BE2C (cell line): ENCODE measurements around the gene PROC.

Source experiments
- DNase-seq: peaks from one replicate; pipeline ENCODE4 v3.0.0-alpha.2; 2020
- H3K27me3 ChIP-seq: fragments of 250-450 bp; sonication (Bioruptor Pico); 2 replicates; pipeline ENCODE4 v1.5.1; 2020; ENCODE audit warnings: mild to moderate bottlenecking
- H3K36me3 ChIP-seq: fragments of 250-450 bp; sonication (Bioruptor Pico); 2 replicates; pipeline ENCODE4 v1.5.1; 2020; ENCODE audit warnings: mild to moderate bottlenecking
- H3K4me1 ChIP-seq: fragments of 250-450 bp; sonication (Bioruptor Pico); 2 replicates; pipeline ENCODE4 v1.5.1; 2020
- H3K4me3 ChIP-seq: 2 replicates; pipeline ENCODE4 v1.5.1; 2011; ENCODE audit warnings: low read depth, low read length
- H3K9me3 ChIP-seq: fragments of 250-450 bp; sonication (Bioruptor Pico); 2 replicates; pipeline ENCODE4 v1.5.1; 2020
- CTCF ChIP-seq: IDR thresholded peaks from 2 replicates; pipeline ENCODE4 v1.5.1; 2012; ENCODE audit warnings: mild to moderate bottlenecking, low read depth, low read length

Gene PROC

DNA sequence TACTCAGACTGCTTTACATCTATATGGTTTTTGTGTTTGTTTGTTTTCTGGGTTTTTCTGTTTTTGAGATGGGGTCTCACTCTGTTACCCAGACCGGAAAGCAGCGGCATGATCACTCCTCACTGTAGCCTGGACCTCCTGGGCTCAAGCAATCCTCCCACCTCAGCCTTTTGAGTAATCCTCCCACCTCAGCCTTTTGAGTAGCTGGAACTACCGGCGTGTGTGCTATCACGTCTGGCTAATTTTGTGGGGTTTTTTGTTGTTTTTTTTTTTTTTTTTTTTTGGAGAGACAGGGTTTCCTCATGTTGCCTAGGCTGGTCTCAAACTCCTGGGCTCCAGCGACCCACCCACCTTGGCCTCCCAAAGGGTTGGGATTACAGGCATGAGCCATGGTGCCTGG lies 39.5 kb upstream of the PROC start:
- H3K9me3 ChIP-seq, result no peaks in the 10 kb centered on the region
- TF ChIP-seq CTCF, result no peak

GRCh38 chr2:127379712-127380355 lies 38.4 kb upstream of the PROC start:
- TF ChIP-seq CTCF, result no peak
- Histone ChIP-seq H3K9me3 (no peaks in the 10 kb centered on the region), H3K27me3 (no peaks in the 10 kb centered on the region), H3K4me1 (no peaks in the 10 kb centered on the region), H3K4me3 (no peak overlapping the region), H3K36me3 (no peaks in the 10 kb centered on the region)
- DNase-seq, result no peak

More for the DNA sequence above, 39.5 kb upstream of the PROC start:
- H3K36me3 ChIP-seq, result no peaks in the 10 kb centered on the region
- no peaks in the 10 kb centered on the region for H3K27me3 ChIP-seq
- no peak overlapping the region for H3K4me3 ChIP-seq
- DNase-seq, result no peak
- no peaks in the 10 kb centered on the region for H3K4me1 ChIP-seq

DNA sequence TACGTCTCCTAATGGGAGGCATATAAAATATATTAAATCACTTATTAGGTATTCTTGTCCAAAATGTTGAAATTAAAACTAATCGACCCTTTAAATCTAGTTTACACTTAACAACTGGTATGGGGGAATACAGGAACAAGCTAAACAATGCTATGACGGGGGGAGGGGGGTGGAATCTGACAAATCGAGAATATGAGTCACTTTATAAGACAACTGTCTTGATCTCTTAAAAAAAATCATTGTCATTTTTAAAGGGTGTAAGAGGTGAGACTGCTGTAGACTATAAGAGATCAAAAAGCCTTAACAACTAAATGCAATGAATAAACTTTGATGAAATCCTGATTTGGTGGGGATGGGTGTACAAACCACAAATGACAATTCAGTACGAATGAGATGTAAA lies 36.5 kb upstream of the PROC start:
- H3K4me3 ChIP-seq, result no peak overlapping the region

GRCh38 chr2:127382831-127383230 lies 35.4 kb upstream of the PROC start:
- H3K27me3 ChIP-seq, result no peaks in the 10 kb centered on the region
- no peaks in the 10 kb centered on the region for H3K9me3 ChIP-seq
- no peak overlapping the region for H3K4me3 ChIP-seq
- H3K36me3 ChIP-seq, result no peaks in the 10 kb centered on the region
- DNase-seq, result no peak
- H3K4me1 ChIP-seq, result no peaks in the 10 kb centered on the region
- TF ChIP-seq CTCF, result no peak

More for the DNA sequence above, 36.5 kb upstream of the PROC start:
- H3K4me1 ChIP-seq, result no peaks in the 10 kb centered on the region
- H3K9me3 ChIP-seq, result no peaks in the 10 kb centered on the region
- no peak for TF ChIP-seq CTCF
- H3K36me3 ChIP-seq, result no peaks in the 10 kb centered on the region
- no peak for DNase-seq
- H3K27me3 ChIP-seq, result no peaks in the 10 kb centered on the region

DNA sequence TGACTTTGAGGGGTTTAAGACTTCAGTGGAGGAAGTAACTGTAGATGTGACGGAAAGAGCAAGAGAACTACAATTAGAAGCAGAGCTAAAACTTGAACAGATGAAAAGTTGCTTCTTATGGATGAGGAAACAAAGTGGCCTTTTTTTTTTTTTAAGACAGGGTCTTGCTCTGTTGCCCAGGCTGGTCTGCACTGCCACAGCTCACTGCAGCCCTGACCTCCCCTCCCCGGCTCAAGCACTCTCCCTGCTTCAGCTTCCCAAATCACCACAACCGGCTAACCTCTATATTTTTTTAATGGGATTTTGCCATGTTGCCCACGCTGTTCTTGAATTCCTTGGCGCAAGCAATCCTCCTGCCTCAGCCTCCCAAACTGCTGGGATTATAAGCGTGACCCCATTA lies 33.7 kb upstream of the PROC start:
- DNase-seq, result no peak
- H3K36me3 ChIP-seq, result no peaks in the 10 kb centered on the region

More for the DNA sequence above, 33.7 kb upstream of the PROC start:
- TF ChIP-seq CTCF, result no peak
- Histone ChIP-seq H3K9me3 (no peaks in the 10 kb centered on the region), H3K27me3 (no peaks in the 10 kb centered on the region), H3K4me3 (no peak overlapping the region), H3K4me1 (no peaks in the 10 kb centered on the region; the same call in 1 of the 2 replicates)
